Measurements from ENCODE around the gene SSNA1. TPM values are rescaled to one million over a fixed set of nuclear protein-coding genes. Genes with fewer than 3 reads are reported as not detected.

SSNA1 gene
- total RNA-seq, 1 donor from 2014 or later: 97.9 TPM

DNA sequence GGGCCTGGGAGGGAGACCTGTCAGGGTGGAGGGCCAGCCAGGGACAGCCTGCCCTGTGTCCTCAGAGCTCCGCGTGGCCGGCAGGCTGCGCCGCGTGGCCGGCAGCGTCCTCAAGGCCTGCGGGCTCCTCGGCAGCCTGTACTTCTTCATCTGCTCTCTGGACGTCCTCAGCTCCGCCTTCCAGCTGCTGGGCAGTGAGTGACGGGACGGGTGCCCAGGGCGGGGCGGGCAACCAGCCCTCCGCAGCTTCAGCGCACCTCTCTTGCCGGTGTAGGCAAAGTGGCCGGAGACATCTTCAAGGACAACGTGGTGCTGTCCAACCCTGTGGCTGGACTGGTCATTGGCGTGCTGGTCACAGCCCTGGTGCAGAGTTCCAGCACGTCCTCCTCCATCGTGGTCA lies 44.0 kb downstream of the SSNA1 start:
- DNase-seq (ENCODE audit: low read depth) (no peak), FAIRE-seq (no peak)
- TF ChIP-seq, protein P1, sequence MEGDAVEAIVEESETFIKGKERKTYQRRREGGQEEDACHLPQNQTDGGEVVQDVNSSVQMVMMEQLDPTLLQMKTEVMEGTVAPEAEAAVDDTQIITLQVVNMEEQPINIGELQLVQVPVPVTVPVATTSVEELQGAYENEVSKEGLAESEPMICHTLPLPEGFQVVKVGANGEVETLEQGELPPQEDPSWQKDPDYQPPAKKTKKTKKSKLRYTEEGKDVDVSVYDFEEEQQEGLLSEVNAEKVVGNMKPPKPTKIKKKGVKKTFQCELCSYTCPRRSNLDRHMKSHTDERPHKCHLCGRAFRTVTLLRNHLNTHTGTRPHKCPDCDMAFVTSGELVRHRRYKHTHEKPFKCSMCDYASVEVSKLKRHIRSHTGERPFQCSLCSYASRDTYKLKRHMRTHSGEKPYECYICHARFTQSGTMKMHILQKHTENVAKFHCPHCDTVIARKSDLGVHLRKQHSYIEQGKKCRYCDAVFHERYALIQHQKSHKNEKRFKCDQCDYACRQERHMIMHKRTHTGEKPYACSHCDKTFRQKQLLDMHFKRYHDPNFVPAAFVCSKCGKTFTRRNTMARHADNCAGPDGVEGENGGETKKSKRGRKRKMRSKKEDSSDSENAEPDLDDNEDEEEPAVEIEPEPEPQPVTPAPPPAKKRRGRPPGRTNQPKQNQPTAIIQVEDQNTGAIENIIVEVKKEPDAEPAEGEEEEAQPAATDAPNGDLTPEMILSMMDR (IDR thresholded peaks at IDR 0.05; ENCODE audit: insufficient read depth, low read length, severe bottlenecking): no peak
- H3K4me3 ChIP-seq (ENCODE audit: low read depth, low read length): no peak overlapping the region
- H3K36me3 ChIP-seq (ENCODE audit: control insufficient read depth, insufficient read depth, low read length): no peaks in the 10 kb centered on the region
- peaks cover 2% of the 10 kb centered on the region for H3K27me3 ChIP-seq (ENCODE audit: control insufficient read depth, insufficient read depth, low read length)

DNA sequence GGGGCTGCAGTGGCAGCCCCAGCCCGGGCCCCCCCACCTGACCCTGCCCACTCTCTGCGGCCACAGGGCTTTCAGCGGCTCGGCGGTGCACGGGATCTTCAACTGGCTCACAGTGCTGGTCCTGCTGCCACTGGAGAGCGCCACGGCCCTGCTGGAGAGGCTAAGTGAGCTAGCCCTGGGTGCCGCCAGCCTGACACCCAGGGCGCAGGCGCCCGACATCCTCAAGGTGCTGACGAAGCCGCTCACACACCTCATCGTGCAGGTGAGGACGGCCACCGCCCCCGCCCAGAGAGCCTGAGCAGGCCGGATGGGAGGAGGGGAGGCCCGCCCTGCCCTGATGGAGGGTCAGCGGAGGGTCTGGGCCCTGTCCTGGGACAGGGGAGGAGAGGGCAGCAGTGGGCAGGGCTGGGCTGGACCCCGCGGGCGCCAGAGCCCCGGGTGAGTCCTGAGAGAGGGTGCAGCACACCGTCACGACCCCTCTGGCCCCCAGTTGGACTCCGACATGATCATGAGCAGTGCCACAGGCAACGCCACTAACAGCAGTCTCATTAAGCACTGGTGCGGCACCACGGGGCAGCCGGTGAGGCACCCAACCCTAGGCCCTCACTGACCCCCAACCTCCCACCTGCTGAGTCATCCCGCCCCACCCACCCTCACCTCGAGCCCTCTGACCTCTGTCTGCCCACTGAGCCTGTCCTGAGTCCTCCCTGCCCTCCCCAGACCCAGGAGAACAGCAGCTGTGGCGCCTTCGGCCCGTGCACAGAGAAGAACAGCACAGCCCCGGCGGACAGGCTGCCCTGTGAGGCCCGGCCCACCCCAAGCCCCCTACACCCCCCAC lies 44.9 kb downstream of the SSNA1 start:
- FAIRE-seq (no peak), DNase-seq (ENCODE audit: low read depth) (no peak)
- Histone ChIP-seq H3K27me3 (ENCODE audit: control insufficient read depth, insufficient read depth, low read length) (peaks cover 2% of the 10 kb centered on the region), H3K36me3 (ENCODE audit: control insufficient read depth, insufficient read depth, low read length) (no peaks in the 10 kb centered on the region), H3K4me3 (ENCODE audit: low read depth, low read length) (no peak overlapping the region)
- TF ChIP-seq, protein P1 (IDR thresholded peaks at IDR 0.05; ENCODE audit: insufficient read depth, low read length, severe bottlenecking): no peak

GRCh38 chr9:137234055-137234697 lies 45.7 kb downstream of the SSNA1 start:
- TF ChIP-seq, protein P1 (IDR thresholded peaks at IDR 0.05; ENCODE audit: insufficient read depth, low read length, severe bottlenecking): no peak
- H3K27me3 ChIP-seq (ENCODE audit: control insufficient read depth, insufficient read depth, low read length): peaks cover 2% of the 10 kb centered on the region
- no peaks in the 10 kb centered on the region for H3K36me3 ChIP-seq (ENCODE audit: control insufficient read depth, insufficient read depth, low read length)
- no peak for DNase-seq (ENCODE audit: low read depth)
- H3K4me3 ChIP-seq (ENCODE audit: low read depth, low read length): no peak overlapping the region
- FAIRE-seq: no peak

- DNase-seq (ENCODE audit: low read depth) (no peak), FAIRE-seq (no peak)
- TF ChIP-seq, protein P1 (IDR thresholded peaks at IDR 0.05; ENCODE audit: insufficient read depth, low read length, severe bottlenecking): no peak
- Histone ChIP-seq H3K4me3 (ENCODE audit: low read depth, low read length) (no peak overlapping the region), H3K27me3 (ENCODE audit: control insufficient read depth, insufficient read depth, low read length) (peaks cover 2% of the 10 kb centered on the region), H3K36me3 (ENCODE audit: control insufficient read depth, insufficient read depth, low read length) (no peaks in the 10 kb centered on the region)
These were observed 46.4 kb downstream of the SSNA1 start for GRCh38 chr9:137234758-137235423.

- no peak for FAIRE-seq
- H3K4me3 ChIP-seq (ENCODE audit: low read depth, low read length): no peak overlapping the region
- peaks cover 2% of the 10 kb centered on the region for H3K27me3 ChIP-seq (ENCODE audit: control insufficient read depth, insufficient read depth, low read length)
- TF ChIP-seq, protein P1 (IDR thresholded peaks at IDR 0.05; ENCODE audit: insufficient read depth, low read length, severe bottlenecking): no peak
- no peaks in the 10 kb centered on the region for H3K36me3 ChIP-seq (ENCODE audit: control insufficient read depth, insufficient read depth, low read length)
- DNase-seq (ENCODE audit: low read depth): no peak
These were observed 47.2 kb downstream of the SSNA1 start for GRCh38 chr9:137235424-137236237.
